Esophagus squamous epithelium (tissue), 5 donors: ENCODE results near the gene LSM4. TPM values are rescaled to one million over a fixed set of nuclear protein-coding genes. Genes with fewer than 3 reads are reported as not detected.

Experiments used
- DNase-seq: peaks from one replicate; lab custom pipeline; 2025; lab: John Stamatoyannopoulos, UW
- H3K27ac ChIP-seq, 4 donors: fragments of 200-600 bp; sonication (generic); one replicate each; pipeline ENCODE4 v1.5.1; 2016 to 2019; ENCODE audit warnings: mild to moderate bottlenecking in 1 of 4
- H3K27me3 ChIP-seq, 4 donors: fragments of 200-600 bp; sonication (generic); 1 replicate in 3 of 4; 2 replicates in 1 of 4; pipeline versions ENCODE4 v1.5.1 to v1.6.0; 2017 to 2021; ENCODE audit warnings: antibody characterized with exemption in 1 of 4
- H3K36me3 ChIP-seq, 3 donors: fragments of 200-600 bp; sonication (generic); one replicate each; pipeline ENCODE4 v1.5.1; 2016 to 2019
- H3K4me1 ChIP-seq, 3 donors: fragments of 200-600 bp; sonication (generic); one replicate each; pipeline ENCODE4 v1.5.1; 2017 to 2019
- H3K4me3 ChIP-seq, 4 donors: fragments of 200-600 bp; sonication (generic); 1 replicate in 3 of 4; 2 replicates in 1 of 4; pipeline ENCODE4 v1.5.1; 2016 to 2019; ENCODE audit warnings: mild to moderate bottlenecking in 2 of 4, moderate library complexity in 1 of 4
- H3K9me3 ChIP-seq, 3 donors: fragments of 200-600 bp; sonication (generic); one replicate each; pipeline ENCODE4 v1.5.1; 2016 to 2019
- POLR2A ChIP-seq, 4 donors: fragments of 450-650 bp; IDR thresholded peaks; one replicate each; pipeline ENCODE4 v1.6.1; 2017; ENCODE audit warnings: antibody characterized with exemption in 4 of 4, mild to moderate bottlenecking in 4 of 4, moderate library complexity in 3 of 4
- WGBS, 2 donors: methylation state at CpG; one replicate each; pipeline ENCODE4 v1.1.5; 2018; 5-methylcytosine and 5-hydroxymethylcytosine counted together
- intact Hi-C: fragments of 100-400 bp; cut with DNase I; formaldehyde crosslinking; loops from one replicate; pipeline ENCODE4 v1.15.0; 2022
- total RNA-seq, 4 donors: library from RNA; depleted of rRNA; stranded (reverse); fragments of >200 nt; gene quantifications; one replicate each; pipeline ENCODE4 v1.1.0, GENCODE V29; 2016
- TF ChIP-seq, protein P1 (sequence below), 6 experiments: fragments of 450-650 bp in 4 of 6; fragments of 200-600 bp in 2 of 6; sonication (generic) in 2 of 6; IDR thresholded peaks; one replicate each; pipeline ENCODE4 v1.5.1; 2016 to 2019; ENCODE audit warnings: antibody characterized with exemption in 6 of 6, mild to moderate bottlenecking in 4 of 6, moderate library complexity in 4 of 6
- donor health status: DM: yes; HTN: yes; CAD: no.

The LSM4 gene
- total RNA-seq, 4 donors from 2014 or later, result 97.3 to 228 (median 137) TPM

DNA sequence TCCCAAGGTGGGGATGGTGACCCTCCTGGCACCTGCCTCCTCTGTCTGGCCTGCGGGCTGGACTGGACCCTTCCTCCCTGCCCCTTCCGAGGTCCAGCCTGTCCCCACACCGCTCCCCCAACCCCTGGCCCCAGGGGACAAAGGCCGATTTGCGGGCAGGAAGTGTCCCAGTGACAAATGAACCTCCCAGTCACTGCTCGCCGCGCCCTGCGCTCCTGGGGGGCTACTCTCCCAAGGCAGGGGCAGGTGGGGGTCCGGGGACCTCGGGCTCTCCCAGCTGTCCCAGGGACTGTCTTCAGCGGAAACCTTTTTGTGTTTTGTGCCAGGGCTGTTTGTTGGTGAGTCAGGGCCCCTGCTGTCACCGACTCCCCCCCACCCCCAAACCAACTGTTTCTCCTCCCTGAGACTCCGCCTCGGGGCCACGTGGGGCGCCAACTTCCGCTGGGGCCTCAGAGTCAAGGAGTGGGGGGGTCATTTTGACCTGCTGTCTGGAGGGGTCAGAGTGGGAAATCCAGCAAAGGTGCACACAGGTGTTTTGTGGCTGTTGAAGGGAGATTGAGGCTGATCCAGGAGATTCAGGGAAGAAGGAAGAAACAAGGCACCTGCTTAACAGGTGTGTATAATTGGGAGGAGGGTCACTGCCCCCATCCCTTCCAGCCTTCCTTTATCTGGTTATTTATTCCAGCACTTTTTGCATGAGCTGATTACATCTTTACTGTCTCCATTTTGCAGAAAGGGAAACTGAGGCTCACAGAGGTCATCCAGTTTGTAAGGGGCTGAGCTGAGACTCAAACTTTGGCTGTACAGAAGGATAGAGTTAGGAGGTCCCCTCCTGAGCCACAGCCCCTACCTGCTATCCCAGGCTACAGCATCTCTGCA lies 18.4 kb upstream of the LSM4 start:
- intact Hi-C loops, result no loop called here
- H3K9me3 ChIP-seq, result no peaks in the 10 kb centered on the region
- 0% methylated on average over 1 of the region's 18 CpGs; no CpG with 5 or more reads in 1 of the 2 donors for WGBS, 2 donors
- TF ChIP-seq, protein P1, sequence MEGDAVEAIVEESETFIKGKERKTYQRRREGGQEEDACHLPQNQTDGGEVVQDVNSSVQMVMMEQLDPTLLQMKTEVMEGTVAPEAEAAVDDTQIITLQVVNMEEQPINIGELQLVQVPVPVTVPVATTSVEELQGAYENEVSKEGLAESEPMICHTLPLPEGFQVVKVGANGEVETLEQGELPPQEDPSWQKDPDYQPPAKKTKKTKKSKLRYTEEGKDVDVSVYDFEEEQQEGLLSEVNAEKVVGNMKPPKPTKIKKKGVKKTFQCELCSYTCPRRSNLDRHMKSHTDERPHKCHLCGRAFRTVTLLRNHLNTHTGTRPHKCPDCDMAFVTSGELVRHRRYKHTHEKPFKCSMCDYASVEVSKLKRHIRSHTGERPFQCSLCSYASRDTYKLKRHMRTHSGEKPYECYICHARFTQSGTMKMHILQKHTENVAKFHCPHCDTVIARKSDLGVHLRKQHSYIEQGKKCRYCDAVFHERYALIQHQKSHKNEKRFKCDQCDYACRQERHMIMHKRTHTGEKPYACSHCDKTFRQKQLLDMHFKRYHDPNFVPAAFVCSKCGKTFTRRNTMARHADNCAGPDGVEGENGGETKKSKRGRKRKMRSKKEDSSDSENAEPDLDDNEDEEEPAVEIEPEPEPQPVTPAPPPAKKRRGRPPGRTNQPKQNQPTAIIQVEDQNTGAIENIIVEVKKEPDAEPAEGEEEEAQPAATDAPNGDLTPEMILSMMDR (IDR thresholded peaks at IDR 0.05), result no peak
- TF ChIP-seq POLR2A (IDR thresholded peaks at IDR 0.05), result no peak
- H3K27ac ChIP-seq, result peak overlapping the region; percentile 43 to 89 (median 83)
- H3K27me3 ChIP-seq, result no peaks in the 10 kb centered on the region
- H3K36me3 ChIP-seq, result no peaks in the 10 kb centered on the region
- no peak for DNase-seq
- H3K4me3 ChIP-seq, result peak overlapping the region; percentile 38 to 95 (median 78)
- peaks cover 0 to 56% (median 15%) of the 10 kb centered on the region in 3 donors for H3K4me1 ChIP-seq

DNA sequence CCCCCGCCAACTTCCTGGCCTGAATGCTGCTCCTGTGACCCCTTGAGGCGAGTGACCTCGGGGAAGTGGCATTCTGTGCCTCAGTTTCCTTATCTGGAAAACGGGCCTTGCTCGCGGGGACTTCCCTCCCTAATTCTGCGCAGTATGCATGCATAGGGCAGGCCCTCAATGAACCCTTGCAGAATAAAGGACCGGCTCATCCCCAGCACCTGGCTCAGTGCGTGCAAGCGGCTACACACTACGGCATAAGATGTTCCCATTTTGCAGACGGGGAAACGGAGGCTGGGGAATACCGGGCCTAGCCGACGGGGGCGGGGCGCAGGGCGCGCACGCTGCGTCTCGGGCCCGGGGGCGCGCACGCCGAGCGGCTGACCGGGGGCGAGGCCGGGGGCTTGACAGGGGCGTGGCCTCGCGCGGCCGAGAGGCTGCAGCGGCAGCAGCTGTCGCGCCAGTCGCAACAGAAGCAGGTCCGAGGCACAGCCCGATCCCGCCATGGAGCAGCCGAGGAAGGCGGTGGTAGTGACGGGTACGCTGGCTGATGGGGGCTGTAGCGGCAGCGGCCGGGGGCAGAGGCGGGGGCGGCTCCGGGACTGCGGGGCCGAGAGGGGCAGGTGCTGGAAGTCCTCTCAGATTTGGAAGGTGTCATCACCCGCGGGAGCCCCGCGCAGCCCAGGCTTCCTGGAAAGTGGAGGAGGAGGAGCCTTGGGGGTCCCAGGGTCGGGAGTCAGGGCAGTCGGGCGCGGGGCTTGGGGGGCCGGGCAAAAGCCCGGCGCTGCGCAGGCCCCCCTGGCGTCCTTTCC lies 17.5 kb upstream of the LSM4 start, which contains the start of gene PGPEP1:
Gene PGPEP1, plus strand, starts transcription at position 409 of the 800 bp plus-strand sequence. Its CDS starts 84 bp downstream, at position 493.
- Histone ChIP-seq H3K36me3 (no peaks in the 10 kb centered on the region), H3K9me3 (no peaks in the 10 kb centered on the region), H3K4me3 (peak within 1 kb of the TSS; percentile 38 to 95 (median 78)), H3K27ac (peak within 1 kb of the TSS; percentile 43 to 89 (median 83)), H3K27me3 (no peaks in the 10 kb centered on the region), H3K4me1 (peaks cover 0 to 48% (median 15%) of the 10 kb centered on the region in 3 donors)
- no peak for DNase-seq
- intact Hi-C loops, result no loop called here
- TF ChIP-seq POLR2A (IDR thresholded peaks at IDR 0.05), result peak in 2 of 4 donors; percentile 49 to 63
- TF ChIP-seq, protein P1 (IDR thresholded peaks at IDR 0.05), result peak in 1 of 6 experiments; percentile 13
- 2 to 7% methylated on average over 3 to 15 of the region's 69 CpGs for WGBS, 2 donors

DNA sequence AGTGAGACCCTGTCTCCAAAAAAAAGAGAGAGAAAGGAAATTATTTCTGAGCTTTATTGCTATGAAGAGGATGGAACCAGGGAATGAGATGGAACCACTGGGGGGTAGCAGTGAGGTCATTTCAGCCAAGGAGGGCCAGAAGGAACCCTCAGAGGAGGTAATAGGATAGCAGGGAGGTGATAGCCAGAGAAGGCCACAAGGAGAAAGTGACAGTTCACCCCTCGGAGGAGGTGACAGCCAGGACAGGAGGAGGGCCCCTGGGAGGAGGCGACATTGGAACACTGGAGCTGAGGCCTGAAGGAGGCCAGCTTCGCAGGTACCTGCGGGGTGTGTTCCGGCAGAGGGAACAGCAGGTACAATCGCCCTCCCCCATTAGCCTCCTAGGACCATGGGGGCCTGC lies 16.8 kb upstream of the LSM4 start:
- H3K9me3 ChIP-seq, result no peaks in the 10 kb centered on the region
- intact Hi-C loops, result no loop called here

DNA sequence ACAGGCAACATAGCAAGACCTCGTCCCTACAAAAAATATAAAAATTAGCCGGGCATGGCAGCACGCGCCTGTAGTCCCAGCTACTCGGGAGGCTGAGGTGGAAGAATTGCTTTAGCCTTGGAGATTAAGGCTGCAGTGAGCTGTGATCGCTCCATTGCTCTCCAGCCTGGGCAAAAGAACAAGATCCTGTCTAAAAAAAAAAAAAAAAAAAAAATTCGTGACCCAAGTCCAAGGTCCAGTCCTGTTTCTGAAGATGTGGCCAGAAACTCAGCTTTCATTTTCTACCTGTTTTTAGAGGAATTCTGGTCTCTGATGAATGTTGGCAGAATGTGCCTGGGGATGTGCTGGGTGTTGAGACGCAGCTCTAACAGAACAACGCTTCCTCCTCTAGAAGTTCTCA lies 15.7 kb upstream of the LSM4 start:
- 52 to 69% methylated on average over 7 to 8 of the region's 9 CpGs for WGBS, 2 donors
- Histone ChIP-seq H3K4me3 (no peak overlapping the region), H3K27me3 (no peaks in the 10 kb centered on the region), H3K4me1 (peaks cover 0 to 30% (median 15%) of the 10 kb centered on the region in 3 donors), H3K36me3 (no peaks in the 10 kb centered on the region), H3K9me3 (no peaks in the 10 kb centered on the region), H3K27ac (no peak overlapping the region)
- no peak for DNase-seq
- no peak for TF ChIP-seq POLR2A (IDR thresholded peaks at IDR 0.05)
- TF ChIP-seq, protein P1 (IDR thresholded peaks at IDR 0.05), result no peak
- intact Hi-C loops, result no loop called here

More for the DNA sequence above, 16.8 kb upstream of the LSM4 start:
- Histone ChIP-seq H3K27ac (peak overlapping the region in 1 of 4 donors; percentile 79), H3K4me3 (peak overlapping the region in 3 of 4 donors; percentile 72 to 95 (median 83)), H3K36me3 (no peaks in the 10 kb centered on the region), H3K4me1 (peaks cover 0 to 42% (median 15%) of the 10 kb centered on the region in 3 donors), H3K27me3 (no peaks in the 10 kb centered on the region)
- WGBS, 2 donors, result 44% methylated on average over 5 to 6 of the region's 6 CpGs
- DNase-seq, result no peak
- TF ChIP-seq POLR2A (IDR thresholded peaks at IDR 0.05), result no peak
- TF ChIP-seq, protein P1 (IDR thresholded peaks at IDR 0.05), result no peak
